ENCODE data around the gene CDKL1.
"Not testable (repeated sequence)": the region's sequence is repeated elsewhere in the genome, so short reads cannot be mapped to it uniquely, and the experiment has no call there.

CDKL1 gene

GRCh38 chr14:50319293-50319692, 77.4 kb downstream of the CDKL1 start:
- no peak overlapping the region for H3K4me3 Mint-ChIP-seq
- peaks cover 19 to 21% of the 10 kb centered on the region in 2 donors for H3K36me3 Mint-ChIP-seq
- no peak overlapping the region for H3K27ac Mint-ChIP-seq
- ATAC-seq (replicated peaks) (no peak), DNase-seq (no peak)
- H3K27me3 Mint-ChIP-seq = no peaks in the 10 kb centered on the region
- peaks cover 8 to 28% of the 10 kb centered on the region in 2 donors for H3K4me1 Mint-ChIP-seq
- H3K9me3 Mint-ChIP-seq = peaks cover 0 to 1% of the 10 kb centered on the region in 2 donors

DNA sequence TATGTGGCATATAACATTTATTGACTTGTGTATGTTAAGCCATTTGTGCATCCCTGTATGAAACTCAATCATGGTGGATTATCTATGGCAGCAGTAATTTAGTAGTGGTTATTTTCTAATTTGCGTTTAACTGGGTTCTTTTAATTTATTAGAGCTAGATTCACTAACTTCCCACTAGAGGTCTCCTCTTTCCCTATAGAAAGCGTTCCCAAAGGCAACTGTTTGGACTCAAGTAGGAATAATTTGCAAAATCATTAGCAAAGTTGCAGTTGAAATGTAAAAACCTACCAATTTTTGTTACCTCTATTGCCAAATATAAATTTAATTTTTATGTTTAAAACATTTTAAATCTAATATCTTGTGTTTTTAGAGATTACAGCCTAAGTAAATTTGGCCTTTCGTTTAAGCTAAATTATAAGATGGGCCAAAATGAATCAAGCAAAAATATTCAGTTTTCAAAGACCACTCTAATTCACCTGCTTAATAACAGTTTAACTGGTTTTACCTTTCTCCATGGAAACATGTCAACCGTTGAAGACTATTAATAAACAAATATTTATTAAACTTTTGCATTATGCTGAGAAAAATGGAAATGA, 78.6 kb downstream of the CDKL1 start:
- no peak overlapping the region for H3K4me3 Mint-ChIP-seq
- H3K27me3 Mint-ChIP-seq = no peaks in the 10 kb centered on the region
- DNase-seq (no peak), ATAC-seq (replicated peaks) (no peak)
- peaks cover 10 to 28% of the 10 kb centered on the region in 2 donors for H3K4me1 Mint-ChIP-seq
- H3K36me3 Mint-ChIP-seq = peaks cover 21 to 24% of the 10 kb centered on the region in 2 donors
- no peak overlapping the region for H3K27ac Mint-ChIP-seq
- peaks cover 0 to 4% of the 10 kb centered on the region in 2 donors for H3K9me3 Mint-ChIP-seq

- not testable (repeated sequence) for H3K27ac Mint-ChIP-seq; H3K9me3 Mint-ChIP-seq; H3K4me3 Mint-ChIP-seq; ATAC-seq (replicated peaks); H3K27me3 Mint-ChIP-seq; DNase-seq
- peaks cover 24 to 26% of the 10 kb centered on the region in 2 donors for H3K36me3 Mint-ChIP-seq
- H3K4me1 Mint-ChIP-seq = peaks cover 16 to 43% of the 10 kb centered on the region in 2 donors
Observed at GRCh38 chr14:50314098-50314497, 82.6 kb downstream of the CDKL1 start.

DNA sequence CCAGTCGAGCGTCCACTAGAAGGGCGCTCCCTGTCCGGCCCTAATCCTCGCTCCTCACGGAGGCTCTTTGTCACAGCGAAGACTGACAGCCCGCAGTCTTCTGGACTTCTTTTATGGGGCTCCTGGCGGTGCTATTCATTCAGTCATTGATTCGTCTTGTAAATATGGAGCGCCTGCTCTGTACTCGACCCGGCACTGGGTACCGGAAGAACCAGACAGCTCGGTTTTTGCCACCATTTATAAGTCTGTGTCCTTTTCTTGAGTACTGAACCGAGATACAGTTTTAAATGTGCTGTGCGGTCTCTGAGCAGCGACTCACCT, 84.0 kb downstream of the CDKL1 start:
- no peaks in the 10 kb centered on the region for H3K27me3 Mint-ChIP-seq
- peak overlapping the region; percentile 92 to 97 for H3K4me3 Mint-ChIP-seq
- H3K36me3 Mint-ChIP-seq = peaks cover 24 to 26% of the 10 kb centered on the region in 2 donors
- peak overlapping the region; percentile 96 for H3K27ac Mint-ChIP-seq
- DNase-seq (no peak), ATAC-seq (replicated peaks) (peak; percentile 41 to 43)
- peaks cover 0 to 4% of the 10 kb centered on the region in 2 donors for H3K9me3 Mint-ChIP-seq
- H3K4me1 Mint-ChIP-seq = peaks cover 12 to 35% of the 10 kb centered on the region in 2 donors

DNA sequence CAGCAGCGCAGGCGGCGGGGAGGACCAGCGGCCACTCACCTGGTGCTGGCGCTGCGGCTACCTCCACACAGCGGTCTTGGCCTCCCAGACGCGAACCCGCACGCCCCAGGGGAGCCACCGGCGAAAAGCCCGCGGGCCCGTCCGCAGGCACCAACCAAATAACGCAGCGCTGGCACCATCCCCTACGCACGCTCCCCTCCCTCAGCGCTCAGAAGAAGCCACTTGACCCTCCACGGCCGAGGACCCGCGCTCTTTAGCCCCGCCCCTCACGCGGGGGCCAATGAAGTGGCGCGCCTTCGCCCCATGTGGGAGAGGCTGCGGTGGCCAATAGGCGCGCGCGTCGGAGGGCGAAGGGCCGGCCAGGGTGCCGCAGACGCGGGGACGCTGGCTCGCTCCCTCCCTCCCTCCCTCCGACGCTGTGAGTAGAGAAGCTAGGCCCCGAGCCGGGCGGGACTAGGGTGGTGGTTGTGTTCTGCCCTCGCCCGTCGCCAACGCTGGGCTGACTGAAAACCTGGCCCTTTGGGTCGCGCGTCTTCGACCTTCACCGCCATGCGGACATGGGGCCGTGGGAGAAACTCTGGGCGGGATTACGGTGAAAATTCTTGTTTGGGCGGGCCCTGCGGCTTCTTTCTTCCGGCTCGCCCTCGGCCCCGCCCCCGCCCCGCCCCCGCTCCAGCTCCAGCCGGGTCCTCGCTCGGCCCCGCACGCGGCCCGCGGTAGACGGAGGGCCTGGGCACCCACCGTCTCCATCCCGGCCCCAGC, 84.5 kb downstream of the CDKL1 start, which contains the start of the genes DMAC2L and L2HGDH:
Gene DMAC2L, plus strand, starts transcription at position 353 of the 762 bp plus-strand sequence. CDS start 9,164 bp downstream, outside the sequence.
Gene L2HGDH, minus strand, starts transcription at position 258 of the 762 bp plus-strand sequence. Its CDS starts 79 bp downstream, at position 179.
- peaks cover 25 to 26% of the 10 kb centered on the region in 2 donors for H3K36me3 Mint-ChIP-seq
- H3K4me3 Mint-ChIP-seq = peak within 1 kb of the TSS; percentile 92 to 97
- peaks cover 10 to 30% of the 10 kb centered on the region in 2 donors for H3K4me1 Mint-ChIP-seq
- no peaks in the 10 kb centered on the region for H3K27me3 Mint-ChIP-seq
- peak; percentile 93 to 94 for ATAC-seq (replicated peaks)
- DNase-seq = peak; percentile 93
- peak within 1 kb of the TSS; percentile 96 for H3K27ac Mint-ChIP-seq
- H3K9me3 Mint-ChIP-seq = peaks cover 0 to 4% of the 10 kb centered on the region in 2 donors

GRCh38 chr14:50311337-50311971, 85.2 kb downstream of the CDKL1 start:
- peaks cover 0 to 4% of the 10 kb centered on the region in 2 donors for H3K9me3 Mint-ChIP-seq
- peak overlapping the region; percentile 96 for H3K27ac Mint-ChIP-seq
- ATAC-seq (replicated peaks) (no peak), DNase-seq (no peak)
- H3K36me3 Mint-ChIP-seq = peaks cover 20 to 22% of the 10 kb centered on the region in 2 donors
- H3K27me3 Mint-ChIP-seq = no peaks in the 10 kb centered on the region
- H3K4me3 Mint-ChIP-seq = peak overlapping the region; percentile 92 to 97
- peaks cover 8 to 23% of the 10 kb centered on the region in 2 donors for H3K4me1 Mint-ChIP-seq

DNA sequence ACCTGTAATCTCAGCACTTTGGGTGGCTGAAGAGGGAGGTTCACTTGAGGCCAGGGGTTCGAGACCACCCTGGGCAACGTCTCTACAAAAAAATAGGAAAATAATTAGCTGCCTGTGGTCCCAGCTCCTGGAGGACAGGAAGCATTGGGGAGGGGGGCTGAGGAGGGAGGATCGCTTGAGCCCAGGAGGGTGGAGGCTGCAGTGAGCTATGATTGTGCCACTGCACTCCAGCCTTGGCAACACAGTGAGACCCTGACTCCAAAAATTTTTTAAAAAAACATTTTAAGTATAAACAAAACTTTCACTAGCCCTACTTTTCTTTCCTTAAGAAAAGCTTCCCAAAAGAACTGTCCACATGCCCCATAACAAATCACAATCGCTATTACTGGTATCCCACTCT, 86.2 kb downstream of the CDKL1 start:
- Mint-ChIP-seq H3K36me3 (peaks cover 15 to 18% of the 10 kb centered on the region in 2 donors), H3K9me3 (peaks cover 0 to 4% of the 10 kb centered on the region in 2 donors), H3K27me3 (no peaks in the 10 kb centered on the region), H3K27ac (no peak overlapping the region), H3K4me1 (peaks cover 8 to 16% of the 10 kb centered on the region in 2 donors), H3K4me3 (peak overlapping the region; percentile 14 to 97)
- DNase-seq = no peak
- ATAC-seq (replicated peaks) = no peak

GRCh38 chr14:50308363-50308915, 88.2 kb downstream of the CDKL1 start:
- H3K9me3 Mint-ChIP-seq = no peaks in the 10 kb centered on the region
- ATAC-seq (replicated peaks) (no peak), DNase-seq (no peak)
- H3K4me1 Mint-ChIP-seq = peaks cover 8 to 16% of the 10 kb centered on the region in 2 donors
- no peak overlapping the region for H3K27ac Mint-ChIP-seq
- H3K4me3 Mint-ChIP-seq = no peak overlapping the region
- peaks cover 6% of the 10 kb centered on the region in 2 donors for H3K36me3 Mint-ChIP-seq
- H3K27me3 Mint-ChIP-seq = no peaks in the 10 kb centered on the region

- no peak for ATAC-seq (replicated peaks)
- Mint-ChIP-seq H3K27ac (no peak overlapping the region), H3K9me3 (no peaks in the 10 kb centered on the region), H3K27me3 (no peaks in the 10 kb centered on the region), H3K4me3 (no peak overlapping the region), H3K36me3 (peaks cover 10 to 28% of the 10 kb centered on the region in 2 donors), H3K4me1 (peaks cover 0 to 5% of the 10 kb centered on the region in 2 donors)
- DNase-seq = no peak
Observed at GRCh38 chr14:50303744-50304471, 92.8 kb downstream of the CDKL1 start.

DNA sequence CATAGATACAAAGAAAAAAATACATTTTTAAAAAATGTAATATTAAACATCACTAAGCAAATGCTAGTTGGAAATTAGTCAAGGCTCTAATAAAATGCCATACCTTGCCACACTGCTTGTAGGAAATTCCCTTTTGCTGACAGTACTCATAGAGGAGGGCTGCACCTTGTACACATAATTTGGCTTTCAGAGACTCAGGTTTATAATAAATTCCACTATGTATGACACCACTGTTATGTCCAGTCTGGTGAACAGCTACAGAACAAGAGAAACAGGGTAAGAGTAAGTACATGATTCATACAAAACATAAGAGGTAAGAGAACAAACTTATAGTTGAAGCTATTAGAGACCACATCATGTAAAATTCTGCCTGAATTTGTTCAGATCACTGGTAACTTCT, 94.8 kb downstream of the CDKL1 start:
- Mint-ChIP-seq H3K4me3 (no peak overlapping the region), H3K27ac (no peak overlapping the region), H3K9me3 (no peaks in the 10 kb centered on the region), H3K36me3 (peaks cover 15 to 35% of the 10 kb centered on the region in 2 donors), H3K27me3 (no peaks in the 10 kb centered on the region), H3K4me1 (peaks cover 0 to 5% of the 10 kb centered on the region in 2 donors)
- no peak for DNase-seq
- no peak for ATAC-seq (replicated peaks)

- no peaks in the 10 kb centered on the region for H3K27me3 Mint-ChIP-seq
- peaks cover 0 to 5% of the 10 kb centered on the region in 2 donors for H3K4me1 Mint-ChIP-seq
- no peaks in the 10 kb centered on the region for H3K9me3 Mint-ChIP-seq
- H3K36me3 Mint-ChIP-seq = peaks cover 14 to 31% of the 10 kb centered on the region in 2 donors
- DNase-seq = no peak
- no peak for ATAC-seq (replicated peaks)
- no peak overlapping the region for H3K4me3 Mint-ChIP-seq
- H3K27ac Mint-ChIP-seq = no peak overlapping the region
Observed at GRCh38 chr14:50299585-50299984, 97.1 kb downstream of the CDKL1 start.

DNA sequence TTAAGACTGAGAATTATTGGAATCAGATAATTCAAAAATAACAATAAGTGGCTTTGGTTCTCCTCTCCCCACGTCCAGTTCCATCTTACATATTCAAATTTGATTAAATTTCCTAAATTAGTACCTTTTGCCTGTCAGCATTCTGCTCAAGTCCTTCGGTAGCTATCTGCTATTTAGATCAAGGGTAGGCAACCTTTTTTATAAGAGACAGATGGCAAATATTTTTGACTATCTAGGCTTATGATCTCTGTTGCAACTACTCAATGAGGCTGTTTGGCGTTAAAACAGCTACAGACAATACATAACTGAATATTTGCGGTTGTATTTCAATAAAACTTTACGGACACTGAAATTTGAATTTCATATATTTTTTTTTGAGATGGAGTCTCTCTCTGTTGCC, 106.4 kb downstream of the CDKL1 start:
- ATAC-seq (replicated peaks) (no peak), DNase-seq (no peak)
- Mint-ChIP-seq H3K27ac (no peak overlapping the region), H3K4me1 (no peaks in the 10 kb centered on the region), H3K36me3 (peaks cover 19 to 32% of the 10 kb centered on the region in 2 donors), H3K4me3 (no peak overlapping the region), H3K9me3 (no peaks in the 10 kb centered on the region), H3K27me3 (no peaks in the 10 kb centered on the region)

DNA sequence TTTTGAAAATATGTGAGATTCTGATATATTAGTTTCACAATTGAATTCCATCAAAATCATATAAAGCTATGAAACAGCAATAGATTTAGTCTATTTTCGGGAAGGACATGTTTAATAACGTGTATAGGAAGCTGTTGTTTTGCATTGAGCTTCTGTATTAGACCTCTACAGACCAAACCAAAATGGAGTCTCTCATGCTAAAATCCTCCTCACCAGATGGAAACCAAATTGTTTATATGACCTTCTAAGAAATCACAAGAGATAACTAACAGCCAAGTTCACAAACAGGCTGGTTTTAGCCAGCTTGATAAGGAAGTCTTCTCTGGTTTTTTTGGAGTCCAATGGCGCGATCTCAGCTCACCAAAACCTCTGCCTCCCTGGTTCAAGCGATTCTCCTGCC, 108.5 kb downstream of the CDKL1 start:
- H3K36me3 Mint-ChIP-seq = peaks cover 14 to 22% of the 10 kb centered on the region in 2 donors

DNA sequence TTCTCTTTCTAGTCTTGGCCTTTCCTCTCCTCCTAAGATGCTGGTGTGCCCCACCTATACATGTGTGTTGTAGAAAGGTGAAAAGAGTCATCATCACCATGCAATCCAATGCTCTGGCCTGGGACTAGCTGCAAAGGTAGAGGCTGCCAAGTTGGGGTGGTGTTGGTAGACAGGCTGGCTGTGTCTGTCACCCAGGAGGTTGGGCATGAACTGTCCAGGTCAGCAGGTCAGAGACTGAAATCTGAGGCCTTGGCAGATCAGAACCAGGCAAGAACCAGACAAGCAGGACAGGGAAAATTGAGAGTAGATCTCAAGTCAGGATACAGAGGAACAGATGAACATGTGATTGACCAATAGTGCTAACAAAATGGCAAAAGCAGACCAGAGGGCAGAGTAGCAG, 110.8 kb downstream of the CDKL1 start:
- H3K4me1 Mint-ChIP-seq = no peaks in the 10 kb centered on the region
- no peak overlapping the region for H3K27ac Mint-ChIP-seq
- no peaks in the 10 kb centered on the region for H3K27me3 Mint-ChIP-seq
- H3K9me3 Mint-ChIP-seq = no peaks in the 10 kb centered on the region
- no peak overlapping the region for H3K4me3 Mint-ChIP-seq
- DNase-seq = no peak
- no peak for ATAC-seq (replicated peaks)
- H3K36me3 Mint-ChIP-seq = peaks cover 8 to 22% of the 10 kb centered on the region in 2 donors

More for the DNA sequence above, 108.5 kb downstream of the CDKL1 start:
- no peak overlapping the region for H3K27ac Mint-ChIP-seq
- no peak overlapping the region for H3K4me3 Mint-ChIP-seq
- no peak for DNase-seq
- H3K27me3 Mint-ChIP-seq = no peaks in the 10 kb centered on the region
- H3K4me1 Mint-ChIP-seq = no peaks in the 10 kb centered on the region
- no peaks in the 10 kb centered on the region for H3K9me3 Mint-ChIP-seq
- ATAC-seq (replicated peaks) = no peak
